AG10803 (cell line): ENCODE data around the gene STIM1.

Source experiments
- DNase-seq: peaks from one replicate; pipeline ENCODE4 v3.0.0; 2010; ENCODE audit warnings: low read depth
- H3K4me3 ChIP-seq: 2 replicates; pipeline ENCODE4 v1.5.1; 2011; ENCODE audit warnings: mild to moderate bottlenecking, low read length, control low read depth
- TF ChIP-seq, protein P1 (sequence below): conservative IDR thresholded peaks from 2 replicates; pipeline ENCODE4 v1.5.1; 2011; ENCODE audit warnings: mild to moderate bottlenecking, low read length, control low read depth, inconsistent platforms

The STIM1 gene

DNA sequence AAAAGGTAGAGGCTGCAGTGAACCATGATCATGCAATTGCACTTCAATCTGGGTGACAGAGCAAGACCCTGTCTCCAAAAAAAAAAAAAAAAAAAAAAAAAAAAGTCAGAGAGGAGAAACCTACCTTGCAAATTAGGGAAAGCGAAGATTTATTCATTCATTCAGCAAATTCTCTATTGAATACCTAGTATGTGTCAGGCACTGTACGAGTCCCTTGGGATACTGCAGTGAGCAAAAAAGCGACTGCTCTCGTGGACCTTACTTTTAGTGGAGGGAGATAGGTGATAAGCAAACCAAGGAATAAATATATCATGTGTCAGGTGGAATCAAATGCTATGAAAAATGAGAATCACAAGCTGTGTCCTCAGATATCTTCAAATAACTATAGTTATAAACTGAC, 101.3 kb downstream of the STIM1 start:
- TF ChIP-seq, protein P1, sequence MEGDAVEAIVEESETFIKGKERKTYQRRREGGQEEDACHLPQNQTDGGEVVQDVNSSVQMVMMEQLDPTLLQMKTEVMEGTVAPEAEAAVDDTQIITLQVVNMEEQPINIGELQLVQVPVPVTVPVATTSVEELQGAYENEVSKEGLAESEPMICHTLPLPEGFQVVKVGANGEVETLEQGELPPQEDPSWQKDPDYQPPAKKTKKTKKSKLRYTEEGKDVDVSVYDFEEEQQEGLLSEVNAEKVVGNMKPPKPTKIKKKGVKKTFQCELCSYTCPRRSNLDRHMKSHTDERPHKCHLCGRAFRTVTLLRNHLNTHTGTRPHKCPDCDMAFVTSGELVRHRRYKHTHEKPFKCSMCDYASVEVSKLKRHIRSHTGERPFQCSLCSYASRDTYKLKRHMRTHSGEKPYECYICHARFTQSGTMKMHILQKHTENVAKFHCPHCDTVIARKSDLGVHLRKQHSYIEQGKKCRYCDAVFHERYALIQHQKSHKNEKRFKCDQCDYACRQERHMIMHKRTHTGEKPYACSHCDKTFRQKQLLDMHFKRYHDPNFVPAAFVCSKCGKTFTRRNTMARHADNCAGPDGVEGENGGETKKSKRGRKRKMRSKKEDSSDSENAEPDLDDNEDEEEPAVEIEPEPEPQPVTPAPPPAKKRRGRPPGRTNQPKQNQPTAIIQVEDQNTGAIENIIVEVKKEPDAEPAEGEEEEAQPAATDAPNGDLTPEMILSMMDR, result no peak
- H3K4me3 ChIP-seq, result no peak overlapping the region
- DNase-seq, result no peak

GRCh38 chr11:3957437-3957836, 102.0 kb downstream of the STIM1 start:
- TF ChIP-seq, protein P1, result no peak
- no peak for DNase-seq
- no peak overlapping the region for H3K4me3 ChIP-seq

GRCh38 chr11:3958281-3958680, 102.8 kb downstream of the STIM1 start:
- no peak for DNase-seq
- no peak overlapping the region for H3K4me3 ChIP-seq
- TF ChIP-seq, protein P1, result no peak

- H3K4me3 ChIP-seq, result no peak overlapping the region
- TF ChIP-seq, protein P1, result peak; percentile 29
- peak; percentile 85 for DNase-seq
Measured at GRCh38 chr11:3959015-3959902, 103.8 kb downstream of the STIM1 start.

DNA sequence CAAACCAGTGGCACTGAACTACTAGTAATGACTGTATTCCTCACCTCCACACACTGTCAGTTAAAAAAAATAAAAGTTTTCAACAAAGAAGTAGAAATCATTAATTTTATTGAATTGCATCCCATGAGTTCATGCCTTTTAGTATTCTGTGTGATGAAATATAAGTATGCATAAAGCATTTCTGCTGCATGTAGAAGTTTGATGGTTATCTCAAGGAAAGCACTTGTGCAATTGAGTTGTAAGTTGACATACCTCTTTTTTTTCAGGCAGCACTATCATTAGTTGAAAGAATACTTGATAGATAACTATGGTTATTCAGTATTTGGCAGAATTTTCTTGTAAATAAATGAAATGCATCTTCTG, 104.4 kb downstream of the STIM1 start:
- DNase-seq, result peak; percentile 62
- no peak overlapping the region for H3K4me3 ChIP-seq
- TF ChIP-seq, protein P1, result no peak

DNA sequence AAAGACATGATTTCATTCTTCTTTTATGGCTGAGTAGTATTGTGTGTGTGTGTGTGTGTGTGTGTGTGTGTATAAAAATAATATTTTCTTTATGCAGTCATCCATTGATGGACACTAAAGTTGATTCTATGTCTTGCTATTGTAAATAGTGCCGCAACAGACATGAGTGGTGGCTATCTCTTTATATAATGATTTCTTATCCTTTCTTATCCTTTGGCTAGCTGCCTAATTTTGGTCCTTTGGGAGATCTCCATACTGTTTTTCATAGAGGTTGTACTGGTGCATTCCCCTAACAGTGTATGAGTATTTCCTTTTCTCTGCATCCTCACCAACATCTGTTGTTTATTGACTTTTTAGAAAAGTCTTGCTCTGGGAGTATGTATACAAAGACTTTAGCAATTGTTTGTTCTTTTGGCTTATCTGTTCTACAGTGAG, 107.0 kb downstream of the STIM1 start:
- no peak for DNase-seq
- H3K4me3 ChIP-seq, result no peak overlapping the region
- TF ChIP-seq, protein P1, result no peak

DNA sequence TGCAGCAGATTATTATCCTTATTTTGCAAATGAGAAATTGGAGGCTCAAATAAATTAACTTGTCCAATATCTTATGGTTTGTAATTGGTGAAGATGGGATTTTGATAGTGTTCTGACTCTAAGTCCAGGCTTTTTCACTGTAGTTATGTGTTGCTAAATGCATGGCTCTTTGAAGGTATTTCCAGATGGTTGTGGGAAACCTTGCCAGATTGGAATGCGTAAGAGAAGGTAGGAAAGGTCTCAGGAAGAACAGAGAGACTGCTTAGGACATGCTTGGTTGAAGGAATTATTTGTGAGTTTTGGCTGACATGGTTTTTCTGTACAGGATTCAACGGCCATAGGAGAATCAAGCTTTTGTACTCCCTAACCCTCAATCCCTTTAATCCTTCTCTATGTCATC, 108.6 kb downstream of the STIM1 start:
- TF ChIP-seq, protein P1, result no peak
- no peak overlapping the region for H3K4me3 ChIP-seq
- no peak for DNase-seq
